ENCODE data around the gene GPR158. TPM values are rescaled to one million over a fixed set of nuclear protein-coding genes. Genes with fewer than 3 reads are reported as not detected.

The GPR158 gene
- total RNA-seq, 1 donor, result 0.43 TPM

DNA sequence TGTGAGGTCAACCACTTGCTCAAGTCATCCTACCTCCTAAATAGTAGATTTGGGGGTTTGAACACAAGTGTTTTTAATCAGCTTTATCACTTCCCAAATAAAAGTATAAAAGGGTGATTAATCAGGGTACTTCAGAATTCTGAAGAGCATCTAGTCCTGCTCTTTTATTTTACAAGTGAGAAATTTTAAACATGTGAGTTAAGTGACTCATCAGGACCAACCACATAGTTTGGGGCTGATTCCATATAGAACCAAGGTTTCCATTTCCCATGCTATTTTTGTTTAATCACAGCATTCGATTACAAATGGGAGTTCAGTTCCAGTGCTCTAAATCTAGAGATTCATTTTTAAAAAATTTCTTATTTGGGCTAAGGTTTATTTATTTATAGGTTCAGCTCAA lies 113.4 kb downstream of the GPR158 start:
- DNase-seq (ENCODE audit: low read depth), result no peak
- TF ChIP-seq, protein P1, sequence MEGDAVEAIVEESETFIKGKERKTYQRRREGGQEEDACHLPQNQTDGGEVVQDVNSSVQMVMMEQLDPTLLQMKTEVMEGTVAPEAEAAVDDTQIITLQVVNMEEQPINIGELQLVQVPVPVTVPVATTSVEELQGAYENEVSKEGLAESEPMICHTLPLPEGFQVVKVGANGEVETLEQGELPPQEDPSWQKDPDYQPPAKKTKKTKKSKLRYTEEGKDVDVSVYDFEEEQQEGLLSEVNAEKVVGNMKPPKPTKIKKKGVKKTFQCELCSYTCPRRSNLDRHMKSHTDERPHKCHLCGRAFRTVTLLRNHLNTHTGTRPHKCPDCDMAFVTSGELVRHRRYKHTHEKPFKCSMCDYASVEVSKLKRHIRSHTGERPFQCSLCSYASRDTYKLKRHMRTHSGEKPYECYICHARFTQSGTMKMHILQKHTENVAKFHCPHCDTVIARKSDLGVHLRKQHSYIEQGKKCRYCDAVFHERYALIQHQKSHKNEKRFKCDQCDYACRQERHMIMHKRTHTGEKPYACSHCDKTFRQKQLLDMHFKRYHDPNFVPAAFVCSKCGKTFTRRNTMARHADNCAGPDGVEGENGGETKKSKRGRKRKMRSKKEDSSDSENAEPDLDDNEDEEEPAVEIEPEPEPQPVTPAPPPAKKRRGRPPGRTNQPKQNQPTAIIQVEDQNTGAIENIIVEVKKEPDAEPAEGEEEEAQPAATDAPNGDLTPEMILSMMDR (IDR thresholded peaks at IDR 0.05; ENCODE audit: insufficient read depth, low read depth, low read length), result no peak
- no peak overlapping the region for H3K4me3 ChIP-seq (ENCODE audit: low read depth, low read length)

DNA sequence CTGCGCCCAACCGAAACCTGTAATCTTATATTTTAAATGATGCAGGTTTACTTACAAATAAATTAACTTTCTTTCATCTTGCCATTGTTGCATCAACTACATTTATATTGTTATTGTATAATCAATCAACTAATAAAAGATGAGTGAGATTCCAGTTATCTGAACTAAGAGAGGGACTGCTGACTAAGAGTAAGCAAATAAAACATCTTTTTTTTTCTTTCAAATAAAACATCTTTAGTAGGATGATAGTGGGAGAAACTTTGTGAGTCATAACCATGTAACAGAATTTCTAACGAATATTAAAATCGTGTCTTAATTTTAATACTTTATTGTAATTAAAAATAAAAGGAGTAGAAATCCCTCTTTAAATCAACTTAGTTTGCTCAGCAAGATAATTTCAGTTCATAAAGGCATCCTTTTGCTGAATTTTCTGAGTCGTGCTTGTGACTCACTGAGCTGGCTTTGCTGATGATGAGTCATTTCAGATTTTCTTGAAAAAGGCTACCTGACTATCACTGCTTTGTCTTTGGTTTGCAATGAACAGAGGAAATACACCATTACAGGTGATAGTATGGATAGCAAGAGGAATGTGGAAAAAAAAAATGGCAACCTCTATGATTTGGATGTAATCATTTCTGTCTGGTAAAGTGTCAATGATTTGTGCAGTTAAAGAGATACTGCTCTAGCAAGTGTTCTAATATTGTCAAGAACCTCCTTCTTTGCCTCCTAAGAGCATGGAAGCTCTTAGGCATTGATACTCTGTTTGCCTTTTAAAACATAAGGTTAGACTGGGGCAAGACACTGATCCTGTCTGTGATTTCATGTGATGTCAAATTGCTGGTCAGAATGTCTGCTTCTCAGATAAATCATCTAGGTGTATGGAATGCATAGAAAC lies 119.5 kb downstream of the GPR158 start:
- DNase-seq (ENCODE audit: low read depth), result no peak
- TF ChIP-seq, protein P1 (IDR thresholded peaks at IDR 0.05; ENCODE audit: insufficient read depth, low read depth, low read length), result no peak
- no peak overlapping the region for H3K4me3 ChIP-seq (ENCODE audit: low read depth, low read length)

DNA sequence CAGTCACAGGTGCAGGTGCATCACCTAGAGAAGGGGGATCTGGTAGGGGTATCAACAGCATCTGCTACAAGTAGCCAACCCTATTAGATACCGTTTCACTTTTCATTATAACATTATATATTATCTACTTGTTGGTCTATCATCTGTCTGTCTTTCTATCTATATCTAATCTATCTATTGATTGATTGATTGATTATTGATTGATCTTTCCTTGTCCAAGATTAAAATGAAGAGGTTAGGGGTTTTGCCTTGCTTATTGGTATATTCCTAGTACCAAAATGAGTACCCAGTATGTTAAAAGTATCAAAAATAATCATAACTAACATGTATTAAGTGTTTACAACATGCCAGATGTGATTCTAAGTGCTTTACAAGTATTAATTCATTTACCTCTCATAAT lies 121.5 kb downstream of the GPR158 start:
- TF ChIP-seq, protein P1 (IDR thresholded peaks at IDR 0.05; ENCODE audit: insufficient read depth, low read depth, low read length), result no peak
- DNase-seq (ENCODE audit: low read depth), result no peak
- no peak overlapping the region for H3K4me3 ChIP-seq (ENCODE audit: low read depth, low read length)

DNA sequence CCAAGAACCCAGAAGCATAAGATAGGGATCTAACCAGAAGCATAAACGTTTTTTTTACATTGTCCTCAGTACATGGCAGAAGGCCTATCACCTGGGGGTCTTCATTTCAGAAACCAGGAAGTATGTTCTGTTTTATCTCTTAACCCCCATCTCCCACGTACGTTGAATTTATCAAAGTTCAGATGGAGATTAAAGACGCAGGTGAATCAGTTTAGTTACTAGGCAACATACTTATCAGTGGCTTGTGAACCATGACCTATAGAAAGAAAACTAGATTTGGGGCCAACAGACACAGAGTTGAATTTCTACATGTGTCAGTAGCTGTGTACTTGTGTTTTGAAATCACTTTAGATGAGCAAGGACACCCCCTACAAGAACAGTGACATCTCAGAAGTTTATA lies 122.7 kb downstream of the GPR158 start:
- DNase-seq (ENCODE audit: low read depth), result no peak
- no peak overlapping the region for H3K4me3 ChIP-seq (ENCODE audit: low read depth, low read length)
- TF ChIP-seq, protein P1 (IDR thresholded peaks at IDR 0.05; ENCODE audit: insufficient read depth, low read depth, low read length), result no peak

DNA sequence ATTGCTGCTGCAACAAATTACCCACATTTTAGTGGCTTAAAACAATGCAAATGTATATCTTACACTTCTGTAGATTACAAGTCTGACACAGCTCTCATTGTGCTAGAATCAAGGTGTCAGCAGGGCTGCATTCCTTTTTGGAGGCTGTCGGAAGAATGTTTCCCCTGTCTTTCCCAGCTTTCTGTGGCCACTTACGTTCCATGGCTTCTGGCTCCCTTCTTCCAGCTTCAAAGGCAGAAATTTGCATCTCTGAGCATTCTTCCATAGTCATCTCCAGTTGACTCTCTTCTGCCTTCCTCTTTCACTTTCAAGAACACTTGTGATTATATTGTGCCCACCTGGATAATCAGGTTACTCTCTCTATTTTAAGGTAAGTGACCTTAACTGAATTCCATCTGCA lies 125.3 kb downstream of the GPR158 start:
- TF ChIP-seq, protein P1 (IDR thresholded peaks at IDR 0.05; ENCODE audit: insufficient read depth, low read depth, low read length), result no peak
- no peak for DNase-seq (ENCODE audit: low read depth)
- no peak overlapping the region for H3K4me3 ChIP-seq (ENCODE audit: low read depth, low read length)

DNA sequence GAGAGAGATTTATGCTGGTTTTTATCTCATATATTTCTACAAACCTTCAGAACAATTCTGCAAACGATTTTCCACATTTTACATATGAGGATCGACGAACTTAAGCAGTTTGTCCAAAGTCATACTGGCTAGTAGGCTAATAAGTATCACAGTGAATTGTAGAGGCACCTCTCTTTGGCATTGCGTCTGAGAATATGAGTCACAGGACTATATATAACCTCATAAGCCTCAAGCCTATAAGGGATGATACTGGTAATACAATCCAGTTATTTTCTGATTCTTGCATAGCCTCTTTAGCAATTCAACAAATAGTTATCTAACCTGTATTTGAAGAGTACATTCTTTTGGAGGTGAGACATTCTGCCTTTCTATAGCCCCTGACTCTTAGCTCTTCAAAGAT lies 129.8 kb downstream of the GPR158 start:
- TF ChIP-seq, protein P1 (IDR thresholded peaks at IDR 0.05; ENCODE audit: insufficient read depth, low read depth, low read length), result no peak
- H3K4me3 ChIP-seq (ENCODE audit: low read depth, low read length), result no peak overlapping the region
- DNase-seq (ENCODE audit: low read depth), result no peak

Measured in fibroblast of villous mesenchyme (primary cell).